GM12892 (cell line): Measurements from ENCODE around the gene CADPS.

Source experiments
- DNase-seq: peaks from one replicate; pipeline ENCODE4 v3.0.0; 2011; ENCODE audit not compliant: insufficient read length
- FAIRE-seq: peaks from 2 replicates; lab custom pipeline; 2011; peaks lifted over from hg19 to GRCh38; lab: Jason Lieb, UNC
- POLR2A ChIP-seq: IDR thresholded peaks from 2 replicates; pipeline ENCODE4 v1.6.1; 2011; ENCODE audit warnings: low read depth, low read length, control low read depth
- POLR2AphosphoS5 ChIP-seq: IDR thresholded peaks from 2 replicates; pipeline ENCODE4 v1.6.1; 2011; ENCODE audit warnings: low read depth, low read length, control low read depth
- TAF1 ChIP-seq: IDR thresholded peaks from 2 replicates; pipeline ENCODE4 v1.6.1; 2011; ENCODE audit warnings: low read depth, mild to moderate bottlenecking, control low read depth, low read length, borderline replicate concordance

Gene CADPS

GRCh38 chr3:62569609-62570008, 305.6 kb downstream of the CADPS start:
- no peak for FAIRE-seq
- DNase-seq, result no peak
- TF ChIP-seq POLR2A (no peak), TAF1 (no peak), POLR2AphosphoS5 (no peak)

DNA sequence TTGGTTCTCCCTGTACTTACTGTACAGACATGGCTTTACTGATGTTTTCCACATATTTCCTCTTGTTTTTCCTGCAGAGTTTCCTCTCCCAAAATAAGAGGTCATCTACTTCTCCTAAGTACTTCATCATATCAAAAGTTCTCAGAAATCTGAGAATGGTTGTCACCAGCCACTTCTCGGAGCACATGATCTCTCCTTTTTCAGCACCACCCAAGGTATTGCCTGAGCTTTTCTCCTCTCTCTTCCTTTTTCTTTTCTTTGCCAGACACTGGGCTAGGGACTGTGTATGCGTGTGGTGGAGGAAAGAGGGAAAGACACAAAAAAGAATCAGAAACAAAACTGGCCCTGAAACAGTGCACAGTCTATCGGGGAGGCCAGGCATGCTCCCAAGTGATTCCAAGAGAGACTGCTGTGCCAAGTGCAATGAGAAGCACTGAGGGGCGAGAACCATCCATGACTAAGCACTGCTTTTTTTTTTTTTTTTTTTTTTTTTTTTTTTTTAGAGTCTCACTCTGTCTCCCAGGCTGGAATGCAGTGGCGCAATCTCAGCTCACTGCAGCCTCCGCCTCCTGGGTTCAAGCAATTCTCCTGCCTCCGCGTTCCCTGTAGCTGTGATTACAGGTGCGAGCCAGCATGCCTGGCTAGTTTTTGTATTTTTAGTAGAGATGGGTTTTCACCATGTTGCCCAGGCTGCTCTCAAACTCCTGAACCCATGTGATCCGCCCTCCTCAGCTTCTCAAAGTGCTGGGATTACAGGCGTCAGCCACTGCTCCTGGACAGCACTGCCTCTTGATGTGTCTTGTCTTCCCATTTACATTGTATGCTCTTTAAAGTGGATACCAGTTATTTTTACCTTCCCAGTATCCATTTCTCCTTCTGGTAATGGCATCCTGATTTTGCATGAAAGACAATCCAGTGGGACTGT, 307.9 kb downstream of the CADPS start:
- no peak for DNase-seq
- FAIRE-seq, result no peak
- TF ChIP-seq TAF1 (no peak), POLR2AphosphoS5 (no peak), POLR2A (no peak)

DNA sequence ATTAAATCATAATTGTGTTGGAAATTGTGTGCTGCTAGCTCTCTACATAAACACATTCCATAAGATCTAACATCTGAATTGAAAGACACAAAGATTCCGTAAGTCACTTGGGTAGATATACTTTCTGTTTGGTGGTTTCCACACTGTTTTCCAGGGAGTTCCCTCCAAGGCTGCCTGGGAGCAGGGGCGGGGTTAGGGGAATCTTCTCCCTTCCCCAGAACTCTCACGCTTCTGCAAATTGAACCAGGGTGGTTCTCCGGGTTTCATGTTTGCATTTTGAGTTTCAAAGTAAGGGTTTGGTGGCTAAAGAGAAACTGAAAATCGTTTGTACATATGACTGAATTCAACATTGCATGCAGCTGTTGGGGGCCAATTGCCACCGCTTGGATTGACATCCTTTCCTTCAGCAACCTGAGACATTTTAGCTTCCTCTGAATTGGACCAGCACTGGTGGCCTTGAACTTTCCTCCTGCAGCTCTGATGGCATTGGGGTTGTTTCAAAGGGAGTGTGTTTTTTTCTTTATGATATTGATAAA, 309.1 kb downstream of the CADPS start:
- no peak for FAIRE-seq
- DNase-seq, result no peak
- TF ChIP-seq TAF1 (no peak), POLR2A (no peak), POLR2AphosphoS5 (no peak)

GRCh38 chr3:62562596-62562995, 312.6 kb downstream of the CADPS start:
- DNase-seq, result no peak
- no peak for TF ChIP-seq POLR2A
- no peak for TF ChIP-seq POLR2AphosphoS5
- no peak for TF ChIP-seq TAF1

DNA sequence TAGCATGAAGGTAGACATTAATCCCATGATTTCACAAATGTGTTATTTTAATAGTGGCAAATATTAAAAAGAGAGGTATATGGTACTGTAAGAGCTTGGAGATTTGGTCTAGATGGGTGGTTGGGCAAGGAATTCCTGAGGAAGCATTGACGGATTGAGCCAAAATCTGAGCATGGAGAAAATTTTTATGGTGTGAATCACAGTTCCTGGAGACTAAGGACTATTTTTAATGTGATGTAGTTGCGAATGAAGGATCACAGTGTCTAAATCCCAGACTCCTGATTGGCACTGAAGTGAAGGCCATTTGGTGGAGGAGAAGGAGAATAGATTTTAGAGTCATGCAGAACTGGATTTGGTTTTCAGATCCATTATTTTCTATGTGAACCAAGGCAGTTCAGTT, 313.2 kb downstream of the CADPS start:
- DNase-seq (no peak), FAIRE-seq (no peak)
- TF ChIP-seq TAF1 (no peak), POLR2A (no peak), POLR2AphosphoS5 (no peak)

More at GRCh38 chr3:62562596-62562995, 312.6 kb downstream of the CADPS start:
- FAIRE-seq, result no peak

GRCh38 chr3:62559831-62560445, 315.3 kb downstream of the CADPS start:
- FAIRE-seq (no peak), DNase-seq (no peak)
- TF ChIP-seq POLR2A (no peak), TAF1 (no peak), POLR2AphosphoS5 (no peak)

DNA sequence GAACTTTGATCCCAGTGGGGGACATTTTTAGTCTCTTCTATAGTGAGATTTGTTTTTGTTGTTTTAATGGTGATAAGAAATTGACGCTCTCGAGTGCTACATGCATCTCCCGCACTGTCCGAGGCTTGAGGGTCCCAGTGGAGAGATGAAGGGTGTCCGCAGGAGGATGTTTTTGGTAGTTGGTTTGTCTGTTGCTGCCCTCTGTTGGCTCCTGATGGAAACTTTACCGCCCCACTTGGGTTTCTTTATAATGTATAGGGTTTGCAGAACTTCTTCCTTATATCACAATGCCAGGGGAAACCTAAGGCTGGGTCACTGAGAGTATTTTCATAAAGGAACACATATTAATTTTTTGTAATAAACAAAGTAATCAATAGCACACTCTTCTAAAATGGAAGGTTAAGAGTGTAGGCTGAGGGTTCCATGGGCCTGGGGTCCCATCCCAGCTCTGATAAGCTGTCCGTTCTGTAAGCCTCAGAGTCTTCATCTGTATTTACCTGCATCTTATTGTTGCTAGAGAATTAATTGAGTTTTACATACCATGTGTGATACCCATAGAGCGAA, 316.6 kb downstream of the CADPS start:
- DNase-seq (no peak), FAIRE-seq (no peak)
- TF ChIP-seq TAF1 (no peak), POLR2A (no peak), POLR2AphosphoS5 (no peak)

DNA sequence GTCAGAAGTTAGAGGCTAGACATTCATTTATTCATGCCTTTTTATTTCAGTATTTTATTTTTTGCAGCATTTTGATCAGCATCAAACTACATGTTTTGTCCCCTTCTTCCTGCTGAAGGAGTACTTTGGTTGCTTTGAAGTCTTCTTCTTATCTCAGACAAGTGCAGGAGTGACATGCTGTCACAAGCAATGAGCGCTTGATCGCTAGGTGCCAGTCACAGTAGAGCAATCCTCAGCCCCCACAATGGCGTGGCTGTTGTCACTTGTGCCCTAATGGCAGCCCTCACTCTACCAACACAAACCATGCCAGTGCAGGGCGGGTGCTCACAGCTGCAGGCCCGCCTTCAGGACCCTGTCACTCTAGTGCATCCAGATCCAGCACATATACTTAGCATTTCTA, 317.2 kb downstream of the CADPS start:
- DNase-seq, result no peak
- no peak for FAIRE-seq
- TF ChIP-seq POLR2A (no peak), TAF1 (no peak)

- TF ChIP-seq TAF1 (no peak), POLR2AphosphoS5 (no peak), POLR2A (no peak)
- FAIRE-seq (no peak), DNase-seq (no peak)
Measured at GRCh38 chr3:62557450-62557849, 317.8 kb downstream of the CADPS start.

DNA sequence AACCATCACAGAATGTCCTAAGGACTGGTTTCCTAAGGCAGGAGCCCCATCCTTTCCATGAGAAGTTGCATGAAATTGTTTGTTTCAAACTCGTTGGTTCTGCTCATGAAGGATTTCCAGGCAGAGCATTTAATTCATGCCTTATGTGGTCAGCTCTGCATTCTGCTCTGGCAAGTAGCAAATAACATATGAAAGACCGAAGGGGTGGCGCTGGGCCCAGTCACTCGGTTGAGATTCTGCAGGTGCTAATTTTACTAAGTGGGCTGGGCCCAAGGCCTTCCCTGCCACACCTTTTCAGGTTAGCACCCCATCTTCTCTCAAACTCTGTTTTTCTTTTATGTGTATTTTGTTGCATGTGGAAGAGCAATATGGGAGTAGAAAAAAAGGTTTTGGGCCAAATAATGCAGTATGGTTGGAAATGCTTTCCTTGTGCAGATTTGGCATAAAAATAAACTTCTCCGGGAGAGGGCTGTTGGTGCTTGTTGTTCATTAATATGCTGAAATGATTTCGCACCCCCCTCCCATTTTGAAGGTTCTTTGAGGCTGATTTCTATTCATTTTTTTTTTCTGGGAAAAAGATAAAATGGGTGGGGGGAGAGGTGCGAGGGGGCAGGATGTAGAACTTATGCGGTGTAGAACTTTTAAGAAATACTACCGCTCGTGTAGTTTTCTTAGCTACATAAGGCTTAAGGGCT, 318.9 kb downstream of the CADPS start:
- no peak for TF ChIP-seq POLR2A
- no peak for TF ChIP-seq TAF1
- no peak for TF ChIP-seq POLR2AphosphoS5
- no peak for FAIRE-seq

GRCh38 chr3:62554264-62554799, 320.9 kb downstream of the CADPS start:
- DNase-seq (no peak), FAIRE-seq (no peak)
- TF ChIP-seq POLR2AphosphoS5 (no peak), POLR2A (no peak), TAF1 (no peak)

More for the DNA sequence above, 318.9 kb downstream of the CADPS start:
- no peak for DNase-seq
